RWPE2 (cell line): ENCODE measurements around the gene AGK.

Experiments
- ATAC-seq: fragments of 200-7000 bp; cut with Tn5 transposase; 3 replicates; pipeline ENCODE4 v1.9.1; 2021; ENCODE audit warnings: low read depth
- DNase-seq: peaks from one replicate; pipeline ENCODE4 v3.0.0-alpha.2; 2020; ENCODE audit warnings: low spot score
- H3K27ac ChIP-seq: fragments of 450-650 bp; 2 replicates; pipeline ENCODE4 v1.5.1; 2017; ENCODE audit warnings: mild to moderate bottlenecking; ENCODE audit not compliant: poor library complexity, severe bottlenecking
- H3K27me3 ChIP-seq: fragments of 250-450 bp; sonication (Bioruptor Pico); 2 replicates; pipeline ENCODE4 v1.5.1; 2021; ENCODE audit warnings: mild to moderate bottlenecking, moderate library complexity; ENCODE audit not compliant: insufficient read depth, poor library complexity, severe bottlenecking
- H3K36me3 ChIP-seq: fragments of 250-450 bp; sonication (Bioruptor Pico); 2 replicates; pipeline ENCODE4 v1.5.1; 2020; ENCODE audit warnings: low read depth, mild to moderate bottlenecking, moderate library complexity
- H3K4me1 ChIP-seq: fragments of 250-450 bp; sonication (Bioruptor Pico); 2 replicates; pipeline ENCODE4 v1.5.1; 2021; ENCODE audit warnings: mild to moderate bottlenecking, moderate library complexity; ENCODE audit not compliant: insufficient read depth, poor library complexity, severe bottlenecking
- H3K4me3 ChIP-seq: fragments of 250-450 bp; sonication (Bioruptor Pico); 2 replicates; pipeline ENCODE4 v1.5.1; 2021; ENCODE audit warnings: mild to moderate bottlenecking, moderate library complexity; ENCODE audit not compliant: severe bottlenecking
- H3K9me3 ChIP-seq: fragments of 250-450 bp; sonication (Bioruptor Pico); 2 replicates; pipeline ENCODE4 v1.5.1; 2021; ENCODE audit warnings: mild to moderate bottlenecking, moderate library complexity; ENCODE audit not compliant: severe bottlenecking
- TF ChIP-seq, protein P1 (sequence below): fragments of 450-650 bp; IDR thresholded peaks from one replicate; pipeline ENCODE4 v1.5.1; 2017; ENCODE audit warnings: mild to moderate bottlenecking, moderate library complexity; ENCODE audit not compliant: poor library complexity, severe bottlenecking

The AGK gene

DNA sequence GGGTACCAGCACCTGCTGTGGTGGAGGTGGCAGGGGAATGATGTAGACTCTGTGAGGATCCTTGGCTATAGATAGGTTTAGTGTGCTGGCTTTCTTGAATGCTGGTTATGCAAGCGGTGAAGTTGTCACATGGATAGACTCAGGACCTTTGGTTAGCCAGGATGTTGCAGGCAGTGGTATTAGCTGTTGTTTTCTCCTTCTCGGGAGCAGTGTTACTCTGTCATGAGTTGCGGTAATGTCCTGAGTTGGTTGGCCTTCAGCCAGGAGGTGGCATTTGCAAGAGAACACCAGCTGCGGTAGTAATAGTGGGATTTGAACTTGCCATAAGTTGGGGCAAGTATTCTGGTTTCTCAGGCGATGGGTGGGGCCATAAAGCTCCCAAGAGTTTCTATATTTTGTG lies 10.8 kb downstream of the AGK start:
- Histone ChIP-seq H3K4me3 (no peak overlapping the region), H3K27me3 (no peaks in the 10 kb centered on the region), H3K9me3 (no peaks in the 10 kb centered on the region), H3K36me3 (peaks cover 56% of the 10 kb centered on the region), H3K27ac (no peak overlapping the region), H3K4me1 (no peaks in the 10 kb centered on the region)
- no peak for ATAC-seq
- TF ChIP-seq, protein P1, sequence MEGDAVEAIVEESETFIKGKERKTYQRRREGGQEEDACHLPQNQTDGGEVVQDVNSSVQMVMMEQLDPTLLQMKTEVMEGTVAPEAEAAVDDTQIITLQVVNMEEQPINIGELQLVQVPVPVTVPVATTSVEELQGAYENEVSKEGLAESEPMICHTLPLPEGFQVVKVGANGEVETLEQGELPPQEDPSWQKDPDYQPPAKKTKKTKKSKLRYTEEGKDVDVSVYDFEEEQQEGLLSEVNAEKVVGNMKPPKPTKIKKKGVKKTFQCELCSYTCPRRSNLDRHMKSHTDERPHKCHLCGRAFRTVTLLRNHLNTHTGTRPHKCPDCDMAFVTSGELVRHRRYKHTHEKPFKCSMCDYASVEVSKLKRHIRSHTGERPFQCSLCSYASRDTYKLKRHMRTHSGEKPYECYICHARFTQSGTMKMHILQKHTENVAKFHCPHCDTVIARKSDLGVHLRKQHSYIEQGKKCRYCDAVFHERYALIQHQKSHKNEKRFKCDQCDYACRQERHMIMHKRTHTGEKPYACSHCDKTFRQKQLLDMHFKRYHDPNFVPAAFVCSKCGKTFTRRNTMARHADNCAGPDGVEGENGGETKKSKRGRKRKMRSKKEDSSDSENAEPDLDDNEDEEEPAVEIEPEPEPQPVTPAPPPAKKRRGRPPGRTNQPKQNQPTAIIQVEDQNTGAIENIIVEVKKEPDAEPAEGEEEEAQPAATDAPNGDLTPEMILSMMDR = no peak
- DNase-seq = no peak

GRCh38 chr7:141562543-141562942 lies 11.3 kb downstream of the AGK start:
- Histone ChIP-seq H3K27ac (no peak overlapping the region), H3K4me3 (no peak overlapping the region)
- no peak for ATAC-seq

DNA sequence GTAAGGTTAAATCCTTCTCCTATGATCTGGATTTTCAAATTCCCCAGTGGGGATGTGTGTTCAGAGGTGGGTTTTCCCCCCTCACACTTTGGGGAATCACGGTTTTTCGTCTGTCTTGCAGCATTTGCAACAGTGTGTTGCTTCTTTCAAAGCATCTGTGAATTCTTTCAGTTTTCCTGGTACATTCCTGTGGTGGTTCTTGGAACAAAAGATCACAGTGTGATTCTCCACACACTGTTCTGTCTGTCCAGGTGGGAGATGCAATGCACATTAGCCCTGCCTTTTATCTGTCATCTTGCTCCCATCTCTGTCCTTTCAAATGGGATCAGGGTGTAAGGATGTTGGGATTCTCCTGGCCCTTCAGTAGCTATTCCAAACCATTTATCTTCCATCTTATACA lies 11.8 kb downstream of the AGK start:
- Histone ChIP-seq H3K27ac (no peak overlapping the region), H3K4me1 (no peaks in the 10 kb centered on the region), H3K36me3 (peaks cover 52% of the 10 kb centered on the region), H3K9me3 (no peaks in the 10 kb centered on the region), H3K27me3 (no peaks in the 10 kb centered on the region), H3K4me3 (no peak overlapping the region)
- TF ChIP-seq, protein P1 = no peak
- ATAC-seq (no peak), DNase-seq (no peak)

More at GRCh38 chr7:141562543-141562942, 11.3 kb downstream of the AGK start:
- DNase-seq = no peak
- H3K36me3 ChIP-seq = peaks cover 56% of the 10 kb centered on the region
- H3K4me1 ChIP-seq = no peaks in the 10 kb centered on the region
- TF ChIP-seq, protein P1 = no peak
- no peaks in the 10 kb centered on the region for H3K27me3 ChIP-seq
- H3K9me3 ChIP-seq = no peaks in the 10 kb centered on the region

- TF ChIP-seq, protein P1 = no peak
- ATAC-seq (no peak), DNase-seq (no peak)
- no peaks in the 10 kb centered on the region for H3K27me3 ChIP-seq
- peaks cover 43% of the 10 kb centered on the region for H3K36me3 ChIP-seq
- no peak overlapping the region for H3K4me3 ChIP-seq
- no peaks in the 10 kb centered on the region for H3K4me1 ChIP-seq
- no peak overlapping the region for H3K27ac ChIP-seq
- H3K9me3 ChIP-seq = no peaks in the 10 kb centered on the region
These were observed 12.9 kb downstream of the AGK start for GRCh38 chr7:141563956-141564623.

DNA sequence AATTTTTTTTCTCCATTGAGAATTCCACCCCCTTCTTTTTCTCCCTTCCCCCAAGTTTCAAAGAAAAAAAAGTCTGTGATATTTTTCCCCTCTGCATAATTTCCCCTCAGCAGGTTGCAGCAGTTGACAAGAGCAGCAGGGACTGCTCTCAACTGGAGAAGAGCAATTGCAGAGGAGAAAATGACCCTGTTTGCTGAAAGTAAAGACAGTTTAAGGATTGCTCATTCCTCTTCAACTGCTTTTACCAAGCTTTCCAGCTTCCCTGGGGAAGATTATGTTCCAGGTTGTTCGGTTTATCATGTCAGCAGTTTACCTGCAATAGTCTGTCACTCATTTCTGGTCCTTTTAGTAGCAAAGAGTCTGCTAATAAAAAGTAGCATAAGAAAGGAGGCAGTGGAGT lies 16.2 kb downstream of the AGK start:
- DNase-seq (no peak), ATAC-seq (no peak)
- TF ChIP-seq, protein P1 = no peak
- Histone ChIP-seq H3K36me3 (peaks cover 43% of the 10 kb centered on the region), H3K27ac (no peak overlapping the region), H3K9me3 (no peaks in the 10 kb centered on the region), H3K4me1 (no peaks in the 10 kb centered on the region), H3K4me3 (no peak overlapping the region), H3K27me3 (no peaks in the 10 kb centered on the region)
